CD4-positive, alpha-beta T cell (primary cell): Measurements from ENCODE around the gene LEFTY2. TPM values are rescaled to one million over a fixed set of nuclear protein-coding genes. Genes with fewer than 3 reads are reported as not detected.

Source experiments
- ATAC-seq: fragments of 200-7000 bp; cut with Tn5 transposase; one replicate; pipeline ENCODE4 v1.10.0; 2022; ENCODE audit warnings: mild to moderate bottlenecking; ENCODE audit not compliant: poor library complexity
- CTCF ChIA-PET: fragments of 350-600 bp; sonication (Branson Sonifier 250); formaldehyde crosslinking; loops from one replicate; lab custom pipeline; 2021; ENCODE audit warnings: antibody characterized with exemption, inconsistent platforms; lab: Charles Lee
- POLR2A ChIA-PET: fragments of 350-600 bp; sonication (Branson Sonifier 250); formaldehyde crosslinking; loops from one replicate; lab custom pipeline; 2021; ENCODE audit warnings: antibody characterized with exemption, inconsistent platforms; lab: Charles Lee
- DNase-seq, 14 experiments: peaks; one replicate each; pipeline ENCODE4 v3.0.0-alpha.2; 2013 to 2020; ENCODE audit warnings: mixed read lengths in 2 of 14
- H3K27ac ChIP-seq, 2 donors: one replicate each; pipeline versions ENCODE4 v1.5.1 to v1.7.0; 2013; ENCODE audit warnings: low read length in 2 of 2, low read depth in 1 of 2, mild to moderate bottlenecking in 1 of 2
- H3K27me3 ChIP-seq, 2 experiments: 1 replicate in 1 of 2; 2 replicates in 1 of 2; pipeline versions ENCODE4 v1.6.1 to v1.7.0; 2013; ENCODE audit warnings: low read length in 2 of 2, control low read depth in 1 of 2, mild to moderate bottlenecking in 1 of 2, moderate library complexity in 1 of 2; ENCODE audit not compliant: insufficient read depth in 2 of 2, control insufficient read depth in 1 of 2
- H3K36me3 ChIP-seq: one replicate; pipeline ENCODE4 v1.6.1; 2013; ENCODE audit warnings: low read length, control low read depth; ENCODE audit not compliant: insufficient read depth
- H3K4me1 ChIP-seq: one replicate; pipeline ENCODE4 v1.6.1; 2013; ENCODE audit warnings: low read length, control low read depth; ENCODE audit not compliant: insufficient read depth
- H3K4me3 ChIP-seq: one replicate; pipeline ENCODE4 v1.5.1; 2013; ENCODE audit warnings: mild to moderate bottlenecking, low read length, moderate library complexity
- H3K9me3 ChIP-seq, 2 experiments: 1 replicate in 1 of 2; 2 replicates in 1 of 2; pipeline versions ENCODE4 v1.6.1 to v1.7.0; 2013; ENCODE audit warnings: low read length in 2 of 2, mild to moderate bottlenecking in 2 of 2, control low read depth in 1 of 2, moderate library complexity in 1 of 2; ENCODE audit not compliant: control insufficient read depth in 1 of 2, insufficient read depth in 1 of 2
- H3K27ac Mint-ChIP-seq: one replicate; pipeline ENCODE4 v1.8.0; 2020; ENCODE audit warnings: mixed read lengths
- H3K27me3 Mint-ChIP-seq: one replicate; pipeline ENCODE4 v1.8.0; 2021; ENCODE audit warnings: mixed read lengths
- H3K36me3 Mint-ChIP-seq: one replicate; pipeline ENCODE4 v1.8.0; 2021; ENCODE audit warnings: low read depth, mixed read lengths
- H3K4me1 Mint-ChIP-seq: one replicate; pipeline ENCODE4 v1.8.0; 2021; ENCODE audit warnings: low read depth, mixed read lengths
- H3K4me3 Mint-ChIP-seq: one replicate; pipeline ENCODE4 v1.8.0; 2020; ENCODE audit warnings: mild to moderate bottlenecking, mixed read lengths
- H3K9me3 Mint-ChIP-seq: one replicate; pipeline ENCODE4 v1.8.0; 2020; ENCODE audit warnings: mixed read lengths
- CTCF ChIP-seq: fragments of 200-600 bp; IDR thresholded peaks from one replicate; pipeline ENCODE4 v1.8.0; 2022; ENCODE audit warnings: antibody characterized with exemption, mild to moderate bottlenecking
- intact Hi-C, 2 experiments: fragments of 100-400 bp; cut with DNase I in 1 of 2; cut with micrococcal nuclease in 1 of 2; formaldehyde crosslinking; loops; one replicate each; pipeline versions ENCODE4 v1.15.1 to v1.9.0; 2023 to 2025; cut with DNase I, micrococcal nuclease
- total RNA-seq, 174 experiments: library from RNA in 2 of 174; stranded (reverse) in 2 of 174; gene quantifications; one replicate each; pipeline ENCODE4 v1.2.3 and lab custom pipeline; 2021 to 2026

Gene LEFTY2
- total RNA-seq, 2 experiments from 2014 or later: not detected

GRCh38 chr1:225946803-225947202 is 5.8 kb upstream of the LEFTY2 start:
- no peak for ATAC-seq
- H3K36me3 Mint-ChIP-seq: no peaks in the 10 kb centered on the region
- intact Hi-C loops: no loop called here
- H3K36me3 ChIP-seq: no peaks in the 10 kb centered on the region
- no peaks in the 10 kb centered on the region for H3K9me3 Mint-ChIP-seq
- no peak overlapping the region for H3K27ac ChIP-seq
- no peaks in the 10 kb centered on the region for H3K27me3 Mint-ChIP-seq
- H3K4me1 Mint-ChIP-seq: peaks cover 12% of the 10 kb centered on the region
- TF ChIP-seq CTCF: no peak
- DNase-seq: no peak
- H3K4me3 ChIP-seq: no peak overlapping the region
- H3K9me3 ChIP-seq: no peaks in the 10 kb centered on the region
- ChIA-PET CTCF (no interaction called here), POLR2A (no interaction called here)
- H3K4me3 Mint-ChIP-seq: no peak overlapping the region
- H3K27ac Mint-ChIP-seq: no peak overlapping the region
- H3K4me1 ChIP-seq: peaks cover 11% of the 10 kb centered on the region
- peaks cover 0 to 6% of the 10 kb centered on the region in 2 experiments for H3K27me3 ChIP-seq

GRCh38 chr1:225946082-225946620 is 5.1 kb upstream of the LEFTY2 start:
- no peaks in the 10 kb centered on the region for H3K36me3 ChIP-seq
- DNase-seq (no peak), ATAC-seq (no peak)
- H3K4me1 ChIP-seq: peaks cover 11% of the 10 kb centered on the region
- ChIA-PET POLR2A (no interaction called here), CTCF (no interaction called here)
- no peak overlapping the region for H3K4me3 ChIP-seq
- H3K27me3 ChIP-seq: peaks cover 0 to 4% of the 10 kb centered on the region in 2 experiments
- H3K9me3 ChIP-seq: no peaks in the 10 kb centered on the region
- Mint-ChIP-seq H3K4me3 (no peak overlapping the region), H3K27me3 (no peaks in the 10 kb centered on the region), H3K36me3 (no peaks in the 10 kb centered on the region), H3K4me1 (peaks cover 12% of the 10 kb centered on the region), H3K9me3 (no peaks in the 10 kb centered on the region), H3K27ac (no peak overlapping the region)
- intact Hi-C loops: no loop called here
- H3K27ac ChIP-seq: no peak overlapping the region
- no peak for TF ChIP-seq CTCF

- Histone ChIP-seq H3K9me3 (no peaks in the 10 kb centered on the region), H3K4me3 (no peak overlapping the region), H3K4me1 (peaks cover 11% of the 10 kb centered on the region), H3K27me3 (peaks cover 0 to 4% of the 10 kb centered on the region in 2 experiments), H3K36me3 (no peaks in the 10 kb centered on the region), H3K27ac (no peak overlapping the region)
- H3K4me3 Mint-ChIP-seq: no peak overlapping the region
- intact Hi-C loops: no loop called here
- peaks cover 12% of the 10 kb centered on the region for H3K4me1 Mint-ChIP-seq
- H3K9me3 Mint-ChIP-seq: no peaks in the 10 kb centered on the region
- DNase-seq (no peak), ATAC-seq (no peak)
- TF ChIP-seq CTCF: no peak
- ChIA-PET POLR2A (interaction anchor here (2.0 kb wide), 1 partner anchor 63 kb away, joined by 6 read pairs; the partner anchor contains the start of gene TMEM63A), CTCF (no interaction called here)
- no peaks in the 10 kb centered on the region for H3K27me3 Mint-ChIP-seq
- H3K36me3 Mint-ChIP-seq: no peaks in the 10 kb centered on the region
- H3K27ac Mint-ChIP-seq: no peak overlapping the region
Observed at GRCh38 chr1:225945564-225945963, 4.5 kb upstream of the LEFTY2 start.
